DMS79 treated with DMSO at 0.1 percent for 48 hours (cell line): ENCODE results near the gene ESRP2.

Experiments used
- DNase-seq: peaks from one replicate; lab custom pipeline; 2025; lab: John Stamatoyannopoulos, UW

The ESRP2 gene

GRCh38 chr16:68217506-68217905 is 18.4 kb downstream of the ESRP2 start:
- DNase-seq = no peak

- no peak for DNase-seq
Measured at GRCh38 chr16:68216240-68216639, 19.7 kb downstream of the ESRP2 start.

DNA sequence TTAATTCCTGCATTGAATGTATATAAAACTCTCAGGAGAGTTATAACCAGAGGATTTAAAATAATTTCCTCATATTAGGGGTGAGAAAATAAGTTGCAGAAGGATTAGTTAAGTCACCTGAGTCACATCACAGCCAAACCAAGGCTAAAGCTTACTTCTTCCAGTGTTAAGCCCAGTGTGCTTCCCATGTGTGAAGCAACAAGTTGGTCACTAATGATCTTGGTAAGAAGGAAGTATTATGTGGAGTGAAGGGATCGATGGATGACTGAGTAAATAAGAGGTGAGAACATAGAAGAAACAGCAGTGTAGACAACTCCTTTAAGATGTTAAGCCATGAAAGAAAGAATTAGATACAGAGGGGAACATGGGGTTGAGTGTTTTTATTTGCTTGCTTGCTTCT is 20.6 kb downstream of the ESRP2 start:
- no peak for DNase-seq

DNA sequence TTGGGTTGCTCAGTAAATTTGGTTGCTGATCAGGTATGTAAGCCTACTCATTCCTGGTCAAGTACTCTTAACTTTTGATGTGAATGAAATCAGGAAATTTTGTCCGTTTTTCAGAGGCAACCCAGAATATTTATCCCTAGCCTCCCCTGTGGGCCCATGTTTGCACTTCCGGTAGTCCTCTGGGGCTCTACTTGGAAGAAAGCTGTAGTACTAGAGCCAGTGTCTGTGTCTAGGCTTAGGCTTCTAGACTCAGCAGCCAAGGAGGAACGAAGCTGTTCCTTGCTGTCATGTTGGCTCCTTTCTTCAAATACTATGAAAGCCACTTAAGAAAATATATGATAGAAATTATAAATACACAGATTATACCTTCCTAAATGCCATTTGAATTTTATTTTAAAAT is 21.2 kb downstream of the ESRP2 start:
- peak; percentile 3 for DNase-seq

DNA sequence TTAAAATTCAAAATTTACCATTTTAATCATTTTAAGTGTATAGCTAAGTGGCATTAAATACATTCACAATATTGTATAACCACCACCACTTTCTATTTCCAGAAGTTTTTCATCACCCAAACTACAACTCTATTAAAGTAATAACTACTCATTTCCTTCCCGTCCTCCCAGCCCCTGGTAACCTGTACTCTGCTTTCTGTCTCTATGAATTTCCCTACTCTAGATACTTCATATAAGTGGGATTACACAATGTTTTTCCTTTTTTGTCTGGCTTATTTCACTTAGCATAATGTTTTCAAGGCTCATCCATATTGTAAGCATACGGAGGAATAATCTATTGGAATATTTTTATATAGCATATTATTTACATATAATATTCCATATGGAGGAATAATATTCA is 29.7 kb downstream of the ESRP2 start:
- no peak for DNase-seq

DNA sequence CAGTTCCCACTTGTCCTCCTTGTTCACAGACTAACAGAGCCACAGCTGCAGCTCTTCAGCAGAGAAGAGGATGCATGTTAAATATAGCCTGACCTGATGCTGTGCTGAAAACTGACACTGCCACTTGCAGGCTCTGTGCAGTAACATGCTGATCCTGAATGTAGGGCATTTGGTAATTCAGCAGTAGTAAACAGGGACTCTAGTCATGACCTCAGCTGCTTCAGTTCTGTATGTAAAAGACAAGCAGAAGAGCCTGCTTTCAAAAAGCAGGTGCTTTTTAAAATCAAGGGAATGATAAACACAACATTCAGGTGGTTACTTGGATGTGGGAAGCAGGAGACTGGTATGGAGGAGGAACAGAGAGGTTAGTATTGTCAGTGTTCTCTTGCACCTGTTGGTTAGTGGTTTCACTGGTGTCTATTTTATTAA is 33.8 kb downstream of the ESRP2 start:
- DNase-seq = peak; percentile 20

DNA sequence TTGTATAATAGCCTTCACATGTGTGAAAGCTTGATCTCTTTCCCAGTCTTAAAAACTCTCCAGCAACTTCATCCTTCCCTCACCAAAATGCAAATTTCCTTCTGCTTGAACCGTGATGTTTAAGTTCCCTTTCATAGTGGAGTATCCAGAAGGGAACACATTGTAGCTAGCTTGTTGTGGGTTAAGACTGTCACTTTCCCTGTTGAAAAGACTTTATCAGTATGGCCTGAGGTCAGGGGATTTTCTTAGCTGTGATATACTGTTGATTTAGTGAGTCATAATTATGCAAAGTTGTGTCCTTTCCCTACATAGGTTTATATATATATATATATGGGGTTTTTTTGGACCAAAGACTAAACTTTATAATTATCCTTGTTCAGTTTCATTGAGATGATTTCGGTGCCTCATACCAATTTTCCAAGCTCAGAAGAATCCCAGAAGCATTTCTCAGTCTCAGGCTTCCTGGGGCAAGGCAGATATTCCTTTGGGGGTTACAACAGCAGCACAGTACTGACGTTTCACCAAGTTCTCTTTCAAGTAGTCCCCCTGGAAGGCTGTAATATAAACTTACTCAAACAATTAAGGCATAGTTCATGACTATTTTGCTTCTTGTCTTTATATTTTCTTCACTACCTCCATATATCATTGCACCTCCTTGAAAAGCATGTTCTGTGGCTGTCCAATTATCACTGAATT is 35.7 kb downstream of the ESRP2 start:
- DNase-seq = no peak

- DNase-seq = no peak
Measured at GRCh38 chr16:68197250-68197649, 38.7 kb downstream of the ESRP2 start.

GRCh38 chr16:68194251-68194650 is 41.7 kb downstream of the ESRP2 start:
- DNase-seq = no peak

- DNase-seq = no peak
Measured at GRCh38 chr16:68190736-68191510, 45.0 kb downstream of the ESRP2 start.

DNA sequence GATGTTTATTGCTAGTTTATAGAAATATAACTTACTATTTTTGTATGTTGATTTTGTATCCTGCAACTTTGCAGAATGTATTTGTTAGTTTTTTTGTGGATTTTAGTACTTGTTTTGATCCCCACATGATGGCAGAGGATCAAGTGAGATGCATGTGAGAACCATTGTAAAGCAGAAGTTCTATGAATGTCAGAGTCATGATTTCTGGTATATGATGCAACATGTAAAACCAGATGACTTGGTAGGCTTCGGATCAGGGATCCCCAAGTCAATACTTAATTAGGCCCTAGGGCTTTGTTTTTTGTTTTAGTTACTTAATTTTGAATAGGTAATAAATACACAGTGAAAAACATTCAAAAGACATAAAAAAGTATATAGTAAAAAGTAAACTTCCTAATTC is 45.8 kb downstream of the ESRP2 start:
- DNase-seq = no peak

GRCh38 chr16:68188170-68188569 is 47.8 kb downstream of the ESRP2 start:
- DNase-seq = no peak

DNA sequence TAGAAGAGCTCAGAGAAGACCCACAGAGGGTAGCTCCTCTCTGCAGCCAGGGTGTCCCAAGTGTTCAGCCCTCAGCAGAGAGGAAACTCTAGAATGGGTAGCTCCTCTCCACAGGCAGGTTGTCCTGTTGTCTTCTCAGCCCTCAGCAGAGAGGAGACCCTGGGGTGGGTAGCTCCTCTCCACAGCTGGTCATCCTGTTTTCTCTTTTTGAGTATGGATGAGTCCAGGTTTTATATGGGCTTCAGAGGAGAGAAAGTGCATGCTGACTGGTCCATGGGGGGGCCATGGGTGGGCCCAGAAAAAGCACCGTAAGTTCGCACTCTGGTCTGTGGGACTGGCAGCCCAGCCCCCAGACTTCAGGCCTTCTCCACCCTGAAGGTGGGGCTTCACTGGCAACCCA is 48.4 kb downstream of the ESRP2 start:
- DNase-seq = no peak

DNA sequence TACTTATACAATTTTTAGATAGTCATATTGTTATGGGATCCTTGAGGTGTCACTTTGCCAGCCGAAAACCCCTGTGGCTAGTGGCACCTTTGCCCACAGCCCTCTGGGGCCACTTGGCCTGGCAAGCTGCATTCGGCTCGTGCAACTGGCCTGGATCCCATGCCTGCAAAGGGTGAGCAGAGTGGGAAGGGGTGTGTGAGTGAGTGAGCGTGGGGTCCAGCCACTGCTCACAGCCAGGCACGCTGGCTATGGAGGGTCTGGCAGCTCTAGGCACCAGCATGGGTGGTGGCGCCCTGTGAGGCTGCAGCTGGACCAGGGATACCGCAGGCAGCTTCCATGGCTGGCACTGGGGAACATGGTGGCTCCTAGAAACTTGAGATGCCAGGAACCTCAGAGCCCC is 49.0 kb downstream of the ESRP2 start:
- DNase-seq = no peak

DNA sequence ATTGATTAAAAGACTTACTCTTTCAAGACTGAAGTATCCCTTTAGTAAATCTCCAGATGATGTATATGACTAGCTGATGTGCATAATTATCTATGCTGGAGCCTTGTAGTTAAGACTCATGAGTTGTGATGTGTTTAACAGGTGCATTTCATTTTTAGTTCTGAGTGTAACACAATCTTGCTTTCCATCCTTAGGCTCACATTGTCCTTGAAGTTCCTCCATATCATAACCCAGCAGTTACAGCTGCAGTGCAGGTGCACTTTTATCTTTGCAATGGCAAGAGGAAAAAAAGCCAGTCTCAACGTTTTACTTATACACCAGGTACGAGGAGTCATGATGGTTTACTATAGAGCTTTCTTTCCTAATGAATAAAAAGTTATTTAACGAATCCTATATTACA is 52.9 kb downstream of the ESRP2 start:
- no peak for DNase-seq

GRCh38 chr16:68179855-68180254 is 56.1 kb downstream of the ESRP2 start:
- DNase-seq = no peak

GRCh38 chr16:68179196-68179795 is 56.6 kb downstream of the ESRP2 start:
- DNase-seq = peak; percentile 3
